NCI-H2029 treated with DMSO at 0.1 percent for 48 hours (cell line): ENCODE measurements around the gene TYR.
"Not testable (repeated sequence)": the region's sequence is repeated elsewhere in the genome, so short reads cannot be mapped to it uniquely, and the experiment has no call there.

ENCODE experiments used
- DNase-seq: peaks from one replicate; lab custom pipeline; 2025; lab: John Stamatoyannopoulos, UW

Gene TYR

DNA sequence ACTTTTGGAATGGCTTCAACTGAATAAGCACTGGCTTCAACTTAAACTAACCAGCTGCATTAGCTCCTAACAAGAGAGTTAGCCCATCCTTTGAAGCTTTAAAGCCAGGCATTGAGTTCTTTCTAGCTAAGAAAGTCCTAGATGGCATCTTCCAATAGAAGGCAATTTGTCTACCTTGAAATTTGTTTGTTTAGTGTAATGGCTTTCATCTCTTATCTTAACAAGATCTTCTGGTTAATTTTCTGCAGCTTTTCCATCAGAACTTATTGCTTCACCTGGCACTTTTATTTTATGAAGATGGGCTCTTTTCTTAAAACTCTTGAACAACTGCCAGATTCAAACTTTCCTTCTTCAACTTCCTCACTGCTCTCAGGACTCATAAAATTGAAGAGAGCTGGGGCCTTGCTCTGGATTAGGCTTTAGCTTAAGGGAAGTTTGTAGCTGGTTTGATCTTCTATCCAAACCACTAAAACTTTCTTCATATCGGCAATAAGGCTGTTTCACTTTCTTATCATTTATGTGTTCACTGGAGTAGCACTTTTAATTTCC, 94.9 kb downstream of the TYR start:
- DNase-seq = not testable (repeated sequence)

- not testable (repeated sequence) for DNase-seq
These were observed 95.5 kb downstream of the TYR start for GRCh38 chr11:89273220-89273619.

DNA sequence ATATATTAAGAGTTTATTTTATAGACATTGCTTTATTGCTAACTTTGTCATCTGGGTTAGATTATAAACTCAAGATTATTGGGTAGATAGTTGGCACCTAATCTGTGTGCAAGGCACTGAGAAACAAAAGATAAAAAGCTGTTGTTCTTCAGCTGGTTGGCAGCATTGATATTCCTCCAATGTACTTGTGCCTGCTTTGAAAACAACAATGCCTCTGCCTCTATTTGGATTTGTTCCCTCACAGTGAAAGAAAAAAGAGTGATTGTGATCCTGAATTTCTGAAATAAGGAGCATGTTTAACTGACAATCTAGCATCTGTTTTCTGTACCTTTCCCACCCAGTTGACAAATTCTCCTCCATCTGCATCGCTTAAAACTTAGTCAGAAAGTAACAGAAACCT, 98.3 kb downstream of the TYR start:
- DNase-seq = no peak

DNA sequence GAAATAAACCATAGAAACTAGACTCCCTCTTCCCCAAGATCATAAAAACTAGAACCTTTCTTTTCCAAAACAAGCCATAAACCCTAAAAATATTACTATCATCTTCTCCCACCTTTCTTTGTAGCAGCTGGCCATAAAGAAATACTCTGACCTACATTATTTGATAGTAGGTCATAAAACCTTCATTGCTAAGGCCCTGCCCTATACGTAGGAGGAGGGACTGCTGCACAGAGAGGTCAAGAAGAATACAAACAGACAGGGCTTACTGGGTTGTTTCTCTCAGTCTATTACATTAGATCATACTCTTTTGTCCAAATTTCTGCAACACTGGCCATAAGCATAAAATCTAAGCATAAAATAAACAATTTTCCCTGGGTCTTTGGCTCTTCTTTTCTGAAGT, 101.5 kb downstream of the TYR start:
- no peak for DNase-seq

- DNase-seq = not testable (repeated sequence)
These were observed 103.5 kb downstream of the TYR start for GRCh38 chr11:89281032-89281677.

- DNase-seq = not testable (repeated sequence)
These were observed 108.9 kb downstream of the TYR start for GRCh38 chr11:89286601-89287000.

DNA sequence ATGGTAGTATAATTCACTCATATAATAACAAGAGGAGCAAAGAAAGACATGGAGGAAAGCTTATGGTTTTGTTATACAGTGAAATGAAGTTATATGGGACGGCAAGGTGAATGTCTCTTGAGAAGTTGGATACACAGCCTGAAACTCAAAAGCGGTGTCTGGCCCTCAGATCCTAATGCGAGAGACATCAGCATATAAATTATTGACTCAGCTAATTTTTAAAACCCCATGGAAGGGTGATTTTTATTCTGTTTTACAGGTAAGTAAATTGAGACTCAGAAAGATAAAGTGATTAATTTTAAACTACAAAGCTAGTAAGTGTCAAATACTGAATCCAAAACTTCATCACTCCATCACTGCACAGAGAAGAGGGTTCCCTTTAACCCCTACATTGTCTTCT, 110.3 kb downstream of the TYR start:
- not testable (repeated sequence) for DNase-seq

DNA sequence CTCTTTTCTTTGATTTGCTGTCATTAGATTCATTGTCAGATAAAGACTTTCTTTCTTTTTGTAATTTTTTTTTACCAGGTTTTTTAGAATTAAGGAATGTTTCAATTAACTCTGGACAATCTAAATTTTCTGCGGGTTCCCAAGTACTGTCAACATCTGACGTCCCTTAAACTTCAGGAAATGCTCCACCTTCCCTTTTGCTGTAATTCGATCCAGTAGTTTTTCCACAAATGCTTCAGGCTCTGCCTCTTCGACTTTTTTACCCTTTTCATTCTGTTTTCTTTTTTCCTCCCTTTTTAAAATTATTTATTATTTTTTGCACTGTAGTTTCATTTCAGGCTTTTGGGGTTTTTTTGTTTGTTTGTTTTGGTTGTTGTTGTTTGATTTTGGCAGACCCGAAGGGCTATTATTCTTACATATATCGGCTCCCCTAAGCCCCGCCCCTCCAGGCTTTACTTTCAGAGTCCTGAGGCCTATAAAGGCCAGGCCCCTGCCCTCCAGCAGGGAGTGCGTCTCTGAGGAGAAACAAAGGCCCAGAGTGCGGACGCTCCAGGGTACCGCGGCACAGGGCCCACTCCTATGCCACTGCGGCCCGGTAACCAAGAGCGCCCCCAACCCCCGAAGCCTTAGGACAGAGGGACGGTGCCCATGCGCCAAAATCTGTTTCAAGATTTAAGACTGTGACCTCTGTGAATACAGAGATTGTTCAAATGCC, 116.4 kb downstream of the TYR start:
- DNase-seq = no peak

GRCh38 chr11:89295023-89295422, 117.3 kb downstream of the TYR start:
- DNase-seq = not testable (repeated sequence)

DNA sequence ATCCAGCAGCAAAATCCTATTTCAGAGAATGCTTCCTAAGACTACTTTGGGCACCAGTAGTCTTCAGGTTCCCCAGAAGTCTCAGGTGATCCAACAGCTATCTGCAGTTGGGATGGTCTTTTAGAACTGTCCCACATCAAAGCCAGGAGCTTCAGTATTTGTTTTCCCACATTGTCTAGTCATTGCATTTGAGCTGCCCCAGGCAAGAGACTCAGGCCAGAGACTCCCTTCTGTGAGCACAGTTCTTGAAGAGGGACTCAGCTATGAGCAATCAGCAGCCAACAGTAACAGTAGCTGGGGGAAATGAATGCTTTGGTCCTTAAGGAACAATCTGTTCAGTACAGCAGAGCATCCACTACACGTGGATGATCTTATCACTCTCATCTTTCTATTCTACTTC, 125.4 kb downstream of the TYR start:
- DNase-seq = not testable (repeated sequence)

- not testable (repeated sequence) for DNase-seq
These were observed 130.6 kb downstream of the TYR start for GRCh38 chr11:89308272-89308671.

- DNase-seq = not testable (repeated sequence)
These were observed 131.8 kb downstream of the TYR start for GRCh38 chr11:89309321-89309985.

DNA sequence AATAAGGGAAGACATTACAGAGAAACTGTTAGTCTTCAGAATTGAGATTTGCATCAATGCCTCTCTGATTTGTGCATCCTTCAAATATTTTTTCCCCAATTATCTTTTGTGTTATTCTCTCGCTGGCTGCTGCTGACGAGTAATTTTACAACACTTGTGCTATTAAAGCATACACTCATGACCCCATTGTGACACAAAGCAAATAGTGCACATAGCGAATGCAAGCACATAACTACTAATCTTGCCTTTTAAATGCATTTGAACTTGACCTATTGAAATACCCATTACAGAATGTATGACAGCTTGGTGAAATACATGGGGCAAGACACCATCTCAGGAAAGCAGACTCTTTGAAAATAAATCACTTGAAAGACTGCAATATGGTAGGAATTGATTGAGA, 132.9 kb downstream of the TYR start:
- not testable (repeated sequence) for DNase-seq

GRCh38 chr11:89321401-89321800, 143.7 kb downstream of the TYR start:
- no peak for DNase-seq

DNA sequence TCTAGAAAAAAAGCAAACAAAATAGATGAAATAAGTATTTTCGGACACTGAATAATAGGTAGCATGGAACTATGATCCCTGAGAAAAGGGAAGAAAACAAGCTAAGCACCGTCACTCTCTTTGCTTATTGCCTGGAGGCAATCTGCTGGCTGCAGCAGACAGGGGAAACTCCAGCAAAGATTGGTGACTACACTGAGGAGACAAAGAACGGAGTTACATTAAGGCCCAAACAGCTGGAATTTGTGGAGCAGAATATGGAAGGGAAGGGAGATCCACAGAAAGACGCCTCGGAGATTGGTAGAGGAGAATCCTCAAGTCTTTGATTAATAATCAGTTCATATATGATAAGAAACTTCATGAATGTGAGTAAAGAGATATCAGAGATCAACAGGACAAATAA, 150.2 kb downstream of the TYR start:
- DNase-seq = no peak

- DNase-seq = not testable (repeated sequence)
These were observed 154.3 kb downstream of the TYR start for GRCh38 chr11:89331940-89332339.

DNA sequence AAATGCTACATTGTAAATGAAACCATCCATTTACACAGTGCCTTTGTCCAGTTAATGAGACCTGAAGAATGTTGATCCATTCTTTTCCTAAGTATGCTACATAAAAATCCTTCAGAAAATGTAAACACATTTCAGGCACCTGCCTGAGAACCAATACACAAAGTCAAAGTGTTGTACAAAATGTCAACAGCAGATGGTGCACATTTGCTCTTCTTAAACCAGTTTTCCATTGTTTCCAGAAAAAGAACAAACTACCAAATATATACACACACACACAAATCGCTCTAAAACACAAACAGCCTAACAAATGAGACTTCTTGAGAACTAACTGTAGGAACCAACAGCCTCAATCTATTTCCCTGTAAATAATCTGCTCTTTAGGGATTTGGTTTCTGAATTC, 156.0 kb downstream of the TYR start:
- DNase-seq = not testable (repeated sequence)

DNA sequence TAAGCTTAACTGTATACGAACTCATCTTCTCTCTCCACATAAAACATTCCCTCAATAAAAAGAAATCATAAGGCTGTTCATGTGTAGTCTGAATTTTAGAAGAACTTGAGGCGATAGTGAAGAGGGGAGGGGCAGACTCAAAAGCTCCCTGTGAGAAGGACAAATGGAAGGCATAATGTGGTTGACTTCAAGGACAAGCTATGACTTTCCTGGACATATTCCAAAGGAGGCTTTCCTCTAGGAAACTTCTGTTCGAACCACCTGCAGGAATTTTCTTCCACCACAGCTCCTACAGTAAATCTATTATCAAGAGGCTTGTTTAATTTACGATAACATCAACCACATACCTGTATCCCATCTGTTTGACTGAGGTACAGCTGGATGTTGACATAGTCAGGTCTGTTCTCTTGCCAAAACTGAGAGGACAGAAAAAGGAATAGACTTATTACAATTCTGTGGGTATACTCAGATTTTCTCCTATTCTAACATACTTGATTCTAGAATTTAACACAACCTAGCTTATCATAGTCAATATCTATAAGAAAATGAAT, 159.5 kb downstream of the TYR start:
- not testable (repeated sequence) for DNase-seq

DNA sequence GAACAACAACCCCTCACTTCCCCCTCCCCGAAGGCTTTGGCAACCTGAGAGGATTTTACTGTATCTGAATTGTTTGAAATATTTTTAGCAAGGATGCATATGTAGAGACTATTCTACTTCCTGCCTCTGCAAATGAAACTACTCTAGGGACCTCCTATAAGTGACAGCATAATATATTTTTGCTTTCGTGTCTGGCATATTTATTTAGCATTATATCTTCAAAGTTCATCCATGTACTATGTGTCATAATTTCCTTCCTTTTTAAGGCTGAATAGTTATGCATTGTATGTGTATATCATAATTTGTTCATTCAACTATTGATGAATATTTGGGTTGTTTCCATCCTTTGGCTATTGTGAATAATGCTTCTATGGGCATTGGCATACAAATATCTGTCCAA, 160.4 kb downstream of the TYR start:
- DNase-seq = not testable (repeated sequence)

GRCh38 chr11:89340450-89340849, 162.8 kb downstream of the TYR start:
- not testable (repeated sequence) for DNase-seq

DNA sequence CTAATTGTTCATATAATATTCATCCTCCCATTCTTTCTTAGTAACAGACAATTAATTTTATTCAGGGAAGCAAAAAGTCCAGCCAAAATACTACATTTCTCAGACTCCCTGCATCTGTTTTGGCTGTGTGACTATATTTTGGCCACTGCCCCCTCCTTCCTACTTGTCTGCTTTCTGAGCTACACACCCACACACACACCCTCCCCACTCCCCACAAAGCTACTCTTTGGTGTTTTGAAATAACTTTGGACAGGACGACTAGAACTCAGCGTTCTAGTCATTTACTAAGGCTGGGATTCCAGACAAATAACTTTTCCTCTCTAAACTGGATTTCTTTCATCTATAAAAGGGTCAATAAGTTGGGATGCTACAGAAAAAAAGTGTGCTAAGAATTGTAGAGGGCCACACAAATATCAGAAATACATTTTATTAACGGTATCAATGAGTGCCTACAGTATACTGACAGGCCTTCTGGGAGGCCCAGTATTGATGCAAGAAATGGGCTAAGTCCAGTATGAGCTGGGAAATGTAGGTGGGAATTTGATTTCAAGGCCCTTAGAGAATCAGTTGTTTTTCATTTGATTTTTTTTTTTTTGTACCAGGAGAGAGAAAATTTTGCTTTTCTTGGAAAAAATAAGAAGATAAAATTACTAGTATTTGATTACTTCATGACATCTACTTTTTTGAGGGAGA, 165.4 kb downstream of the TYR start:
- DNase-seq = not testable (repeated sequence)
